BE2C (cell line): Measurements from ENCODE around the gene PYURF.

Experiments
- DNase-seq: peaks from one replicate; pipeline ENCODE4 v3.0.0-alpha.2; 2020
- H3K27me3 ChIP-seq: fragments of 250-450 bp; sonication (Bioruptor Pico); 2 replicates; pipeline ENCODE4 v1.5.1; 2020; ENCODE audit warnings: mild to moderate bottlenecking
- H3K36me3 ChIP-seq: fragments of 250-450 bp; sonication (Bioruptor Pico); 2 replicates; pipeline ENCODE4 v1.5.1; 2020; ENCODE audit warnings: mild to moderate bottlenecking
- H3K4me1 ChIP-seq: fragments of 250-450 bp; sonication (Bioruptor Pico); 2 replicates; pipeline ENCODE4 v1.5.1; 2020
- H3K4me3 ChIP-seq: 2 replicates; pipeline ENCODE4 v1.5.1; 2011; ENCODE audit warnings: low read depth, low read length
- H3K9me3 ChIP-seq: fragments of 250-450 bp; sonication (Bioruptor Pico); 2 replicates; pipeline ENCODE4 v1.5.1; 2020
- CTCF ChIP-seq: IDR thresholded peaks from 2 replicates; pipeline ENCODE4 v1.5.1; 2012; ENCODE audit warnings: mild to moderate bottlenecking, low read depth, low read length

Gene PYURF

GRCh38 chr4:88535090-88535755 is 11.6 kb upstream of the PYURF start:
- H3K4me3 ChIP-seq, result no peak overlapping the region
- DNase-seq, result no peak
- H3K9me3 ChIP-seq, result no peaks in the 10 kb centered on the region
- no peaks in the 10 kb centered on the region for H3K36me3 ChIP-seq
- no peak for TF ChIP-seq CTCF
- H3K27me3 ChIP-seq, result no peaks in the 10 kb centered on the region
- no peaks in the 10 kb centered on the region for H3K4me1 ChIP-seq

- no peak for TF ChIP-seq CTCF
- no peaks in the 10 kb centered on the region for H3K27me3 ChIP-seq
- no peak for DNase-seq
- no peaks in the 10 kb centered on the region for H3K36me3 ChIP-seq
- no peaks in the 10 kb centered on the region for H3K9me3 ChIP-seq
- no peak overlapping the region for H3K4me3 ChIP-seq
- H3K4me1 ChIP-seq, result no peaks in the 10 kb centered on the region
These were observed 10.6 kb upstream of the PYURF start for GRCh38 chr4:88533937-88534750.

GRCh38 chr4:88533088-88533790 is 9.7 kb upstream of the PYURF start:
- no peaks in the 10 kb centered on the region for H3K27me3 ChIP-seq
- H3K36me3 ChIP-seq, result no peaks in the 10 kb centered on the region
- no peak overlapping the region for H3K4me3 ChIP-seq
- no peaks in the 10 kb centered on the region for H3K4me1 ChIP-seq
- no peak for TF ChIP-seq CTCF
- no peak for DNase-seq
- no peaks in the 10 kb centered on the region for H3K9me3 ChIP-seq

GRCh38 chr4:88531549-88531948 is 8.0 kb upstream of the PYURF start:
- no peak for DNase-seq
- Histone ChIP-seq H3K9me3 (no peaks in the 10 kb centered on the region), H3K4me1 (no peaks in the 10 kb centered on the region), H3K36me3 (no peaks in the 10 kb centered on the region), H3K4me3 (no peak overlapping the region), H3K27me3 (no peaks in the 10 kb centered on the region)
- no peak for TF ChIP-seq CTCF

- Histone ChIP-seq H3K4me3 (no peak overlapping the region), H3K36me3 (no peaks in the 10 kb centered on the region), H3K4me1 (no peaks in the 10 kb centered on the region), H3K9me3 (no peaks in the 10 kb centered on the region), H3K27me3 (no peaks in the 10 kb centered on the region)
- no peak for DNase-seq
- TF ChIP-seq CTCF, result 0 out of 2 replicates have a peak, but pooled peaks have one; percentile 4
These were observed 5.3 kb upstream of the PYURF start for GRCh38 chr4:88528861-88529260.
